Measurements from ENCODE around the gene DSCAML1. TPM values are rescaled to one million over a fixed set of nuclear protein-coding genes. Genes with fewer than 3 reads are reported as not detected.

The DSCAML1 gene
- total RNA-seq, 1 donor from 2014 or later = 2.5 TPM

GRCh38 chr11:117786135-117786870, 10.7 kb downstream of the DSCAML1 start:
- Mint-ChIP-seq H3K27ac (no peak overlapping the region), H3K4me1 (peaks cover 10% of the 10 kb centered on the region), H3K4me3 (no peak overlapping the region), H3K27me3 (ENCODE audit: low read depth) (peaks cover 98% of the 10 kb centered on the region), H3K36me3 (no peaks in the 10 kb centered on the region), H3K9me3 (no peaks in the 10 kb centered on the region)
- DNase-seq (ENCODE audit: low spot score in 2 of 2, unreplicated experiment in 2 of 2) = no peak
- TF ChIP-seq CTCF (IDR thresholded peaks at IDR 0.05; ENCODE audit: unreplicated experiment) = no peak

- Mint-ChIP-seq H3K27ac (no peak overlapping the region), H3K36me3 (no peaks in the 10 kb centered on the region), H3K9me3 (no peaks in the 10 kb centered on the region), H3K4me3 (no peak overlapping the region), H3K4me1 (peaks cover 10% of the 10 kb centered on the region), H3K27me3 (ENCODE audit: low read depth) (peaks cover 97% of the 10 kb centered on the region)
- DNase-seq (ENCODE audit: low spot score in 2 of 2, unreplicated experiment in 2 of 2) = no peak
- TF ChIP-seq CTCF (IDR thresholded peaks at IDR 0.05; ENCODE audit: unreplicated experiment) = no peak
These were observed 14.9 kb downstream of the DSCAML1 start for GRCh38 chr11:117782101-117782500.

- H3K27me3 Mint-ChIP-seq (ENCODE audit: low read depth) = peaks cover 98% of the 10 kb centered on the region
- TF ChIP-seq CTCF (IDR thresholded peaks at IDR 0.05; ENCODE audit: unreplicated experiment) = no peak
- H3K27ac Mint-ChIP-seq = no peak overlapping the region
- DNase-seq (ENCODE audit: low spot score in 2 of 2, unreplicated experiment in 2 of 2) = no peak
- no peaks in the 10 kb centered on the region for H3K36me3 Mint-ChIP-seq
- peaks cover 9% of the 10 kb centered on the region for H3K4me1 Mint-ChIP-seq
- H3K9me3 Mint-ChIP-seq = no peaks in the 10 kb centered on the region
- H3K4me3 Mint-ChIP-seq = no peak overlapping the region
These were observed 15.4 kb downstream of the DSCAML1 start for GRCh38 chr11:117781627-117782026.

GRCh38 chr11:117780456-117780855, 16.6 kb downstream of the DSCAML1 start:
- H3K4me1 Mint-ChIP-seq = peaks cover 1% of the 10 kb centered on the region
- H3K9me3 Mint-ChIP-seq = no peaks in the 10 kb centered on the region
- H3K36me3 Mint-ChIP-seq = no peaks in the 10 kb centered on the region

GRCh38 chr11:117774553-117774952, 22.5 kb downstream of the DSCAML1 start:
- no peak overlapping the region for H3K4me3 Mint-ChIP-seq
- H3K9me3 Mint-ChIP-seq = no peaks in the 10 kb centered on the region
- DNase-seq (ENCODE audit: low spot score in 2 of 2, unreplicated experiment in 2 of 2) = no peak
- H3K36me3 Mint-ChIP-seq = no peaks in the 10 kb centered on the region
- TF ChIP-seq CTCF (IDR thresholded peaks at IDR 0.05; ENCODE audit: unreplicated experiment) = no peak
- peaks cover 71% of the 10 kb centered on the region for H3K27me3 Mint-ChIP-seq (ENCODE audit: low read depth)
- H3K4me1 Mint-ChIP-seq = peaks cover 3% of the 10 kb centered on the region
- no peak overlapping the region for H3K27ac Mint-ChIP-seq

More at GRCh38 chr11:117780456-117780855, 16.6 kb downstream of the DSCAML1 start:
- DNase-seq (ENCODE audit: low spot score in 2 of 2, unreplicated experiment in 2 of 2) = no peak
- peaks cover 98% of the 10 kb centered on the region for H3K27me3 Mint-ChIP-seq (ENCODE audit: low read depth)
- no peak overlapping the region for H3K27ac Mint-ChIP-seq
- H3K4me3 Mint-ChIP-seq = no peak overlapping the region
- no peak for TF ChIP-seq CTCF (IDR thresholded peaks at IDR 0.05; ENCODE audit: unreplicated experiment)
